Small intestine (tissue), 7 donors: ENCODE results near the gene ELMO1. TPM values are rescaled to one million over a fixed set of nuclear protein-coding genes. Genes with fewer than 3 reads are reported as not detected.

Experiments used
- DNase-seq, 2 donors: peaks; one replicate each; pipeline versions ENCODE4 v3.0.0 to v3.0.0-alpha.2; 2013
- FAIRE-seq: peaks from 2 replicates; lab custom pipeline; 2012; peaks lifted over from hg19 to GRCh38; lab: Jason Lieb, UNC
- H3K27ac ChIP-seq, 3 donors: one replicate each; pipeline ENCODE4 v1.5.1; 2013; ENCODE audit warnings: low read length in 2 of 3, mild to moderate bottlenecking in 2 of 3, control low read depth in 1 of 3, inconsistent platforms in 1 of 3, low read depth in 1 of 3, moderate library complexity in 1 of 3
- H3K27me3 ChIP-seq, 3 donors: one replicate each; pipeline ENCODE4 v1.6.1; 2013; ENCODE audit warnings: low read length in 3 of 3, inconsistent platforms in 1 of 3; ENCODE audit not compliant: control insufficient read depth in 3 of 3, insufficient read depth in 3 of 3
- H3K36me3 ChIP-seq, 3 donors: one replicate each; pipeline ENCODE4 v1.6.1; 2013; ENCODE audit warnings: low read length in 3 of 3, inconsistent platforms in 1 of 3, low read depth in 1 of 3, mild to moderate bottlenecking in 1 of 3, moderate library complexity in 1 of 3; ENCODE audit not compliant: control insufficient read depth in 3 of 3, insufficient read depth in 2 of 3
- H3K4me1 ChIP-seq, 3 donors: one replicate each; pipeline ENCODE4 v1.6.1; 2013; ENCODE audit warnings: low read length in 2 of 3, inconsistent platforms in 1 of 3, low read depth in 1 of 3, mild to moderate bottlenecking in 1 of 3, moderate library complexity in 1 of 3; ENCODE audit not compliant: control insufficient read depth in 3 of 3, insufficient read depth in 2 of 3
- H3K4me3 ChIP-seq, 3 donors: one replicate each; pipeline ENCODE4 v1.5.1; 2013; ENCODE audit warnings: low read length in 3 of 3, control low read depth in 1 of 3, inconsistent platforms in 1 of 3, low read depth in 1 of 3, mild to moderate bottlenecking in 1 of 3, moderate library complexity in 1 of 3
- H3K9me3 ChIP-seq, 2 donors: one replicate each; pipeline ENCODE4 v1.6.1; 2013; ENCODE audit warnings: low read depth in 1 of 2, low read length in 1 of 2; ENCODE audit not compliant: control insufficient read depth in 2 of 2, insufficient read depth in 1 of 2
- WGBS, 3 donors: extraction: QIAGEN DNeasy Blood & Tissue Kit; methylation state at CpG; one replicate each; pipeline ENCODE4 v1.1.7; 2013; 5-methylcytosine and 5-hydroxymethylcytosine counted together
- polyA plus RNA-seq, 4 donors: library from polyadenylated mRNA; stranded (reverse) in 3 of 4; unstranded in 1 of 4; fragments of 200-250 nt in 3 of 4; fragments of 120-200 nt in 1 of 4; gene quantifications; one replicate each; pipeline versions ENCODE4 v1.2.1 to v1.2.3, GENCODE V29; 2013
- donor health status: healthy with polysubstance abuse.
- donor health status: control.
- donor health status: control.
- donor health status: Bipolar disorder and iron deficiency.
- donor health status: healthy.

Gene ELMO1
- polyA plus RNA-seq, 4 donors, result 1.8 to 9.3 (median 7.3) TPM

- FAIRE-seq (no peak), DNase-seq (no peak)
- Histone ChIP-seq H3K36me3 (no peaks in the 10 kb centered on the region), H3K4me3 (no peak overlapping the region), H3K9me3 (no peaks in the 10 kb centered on the region), H3K27me3 (no peaks in the 10 kb centered on the region), H3K27ac (peak overlapping the region in 1 of 3 donors; percentile 18), H3K4me1 (no peaks in the 10 kb centered on the region)
- WGBS, 3 donors, result 77 to 82% (median 78%) methylated on average over 9 of the region's 9 CpGs
These were observed 116.2 kb downstream of the ELMO1 start for GRCh38 chr7:37332243-37333016.

GRCh38 chr7:37330775-37331174 is 117.9 kb downstream of the ELMO1 start:
- H3K27me3 ChIP-seq, result no peaks in the 10 kb centered on the region
- no peak overlapping the region for H3K27ac ChIP-seq
- H3K4me1 ChIP-seq, result no peaks in the 10 kb centered on the region
- no peak for FAIRE-seq
- no peak for DNase-seq
- no peaks in the 10 kb centered on the region for H3K9me3 ChIP-seq
- H3K4me3 ChIP-seq, result no peak overlapping the region
- no peaks in the 10 kb centered on the region for H3K36me3 ChIP-seq
- 43 to 48% (median 44%) methylated on average over 2 of the region's 2 CpGs for WGBS, 3 donors

GRCh38 chr7:37329940-37330339 is 118.7 kb downstream of the ELMO1 start:
- Histone ChIP-seq H3K4me3 (no peak overlapping the region), H3K27me3 (no peaks in the 10 kb centered on the region), H3K27ac (no peak overlapping the region), H3K4me1 (no peaks in the 10 kb centered on the region), H3K9me3 (no peaks in the 10 kb centered on the region), H3K36me3 (no peaks in the 10 kb centered on the region)
- FAIRE-seq (no peak), DNase-seq (no peak)
- 62 to 75% (median 74%) methylated on average over 2 of the region's 2 CpGs for WGBS, 3 donors

GRCh38 chr7:37327288-37327687 is 121.4 kb downstream of the ELMO1 start:
- Histone ChIP-seq H3K4me1 (no peaks in the 10 kb centered on the region), H3K27ac (no peak overlapping the region), H3K4me3 (no peak overlapping the region), H3K27me3 (no peaks in the 10 kb centered on the region), H3K36me3 (no peaks in the 10 kb centered on the region), H3K9me3 (no peaks in the 10 kb centered on the region)
- WGBS, 3 donors, result 89 to 96% (median 93%) methylated on average over 1 of the region's 1 CpG
- no peak for DNase-seq
- FAIRE-seq, result no peak

GRCh38 chr7:37323966-37324365 is 124.7 kb downstream of the ELMO1 start:
- Histone ChIP-seq H3K4me1 (no peaks in the 10 kb centered on the region), H3K27ac (no peak overlapping the region), H3K4me3 (no peak overlapping the region), H3K27me3 (no peaks in the 10 kb centered on the region), H3K36me3 (no peaks in the 10 kb centered on the region), H3K9me3 (no peaks in the 10 kb centered on the region)
- DNase-seq (no peak), FAIRE-seq (no peak)
- 69 to 92% (median 87%) methylated on average over 4 of the region's 4 CpGs for WGBS, 3 donors

- Histone ChIP-seq H3K27ac (no peak overlapping the region), H3K4me3 (no peak overlapping the region), H3K36me3 (no peaks in the 10 kb centered on the region), H3K4me1 (no peaks in the 10 kb centered on the region), H3K9me3 (no peaks in the 10 kb centered on the region), H3K27me3 (no peaks in the 10 kb centered on the region)
- DNase-seq, result no peak
- 89 to 93% (median 90%) methylated on average over 4 of the region's 4 CpGs for WGBS, 3 donors
- FAIRE-seq, result no peak
These were observed 125.8 kb downstream of the ELMO1 start for GRCh38 chr7:37322831-37323230.

GRCh38 chr7:37320848-37321468 is 127.7 kb downstream of the ELMO1 start:
- Histone ChIP-seq H3K4me3 (no peak overlapping the region), H3K36me3 (no peaks in the 10 kb centered on the region), H3K4me1 (no peaks in the 10 kb centered on the region), H3K9me3 (no peaks in the 10 kb centered on the region), H3K27me3 (no peaks in the 10 kb centered on the region), H3K27ac (no peak overlapping the region)
- DNase-seq (no peak), FAIRE-seq (no peak)
- WGBS, 3 donors, result 85 to 91% (median 87%) methylated on average over 10 of the region's 10 CpGs

- 50 to 74% (median 67%) methylated on average over 6 of the region's 6 CpGs for WGBS, 3 donors
- H3K27me3 ChIP-seq, result no peaks in the 10 kb centered on the region
- no peaks in the 10 kb centered on the region for H3K36me3 ChIP-seq
- H3K9me3 ChIP-seq, result no peaks in the 10 kb centered on the region
- no peak overlapping the region for H3K27ac ChIP-seq
- H3K4me1 ChIP-seq, result no peaks in the 10 kb centered on the region
- no peak for FAIRE-seq
- no peak overlapping the region for H3K4me3 ChIP-seq
- DNase-seq, result no peak
These were observed 128.4 kb downstream of the ELMO1 start for GRCh38 chr7:37320140-37320847.
